ACHN (cell line): ENCODE measurements around the gene FHIT.

Experiments used
- DNase-seq: peaks from one replicate; pipeline ENCODE4 v3.0.0-alpha.2; 2015
- in situ Hi-C: cut with HindIII; loops from 2 replicates; pipeline ENCODE4 v1.10.0; 2017; ENCODE audit warnings: low sequenced_read_pairs, low pct_ligation_motif_present, low pct_unique_long_range_greater_than_20kb

Gene FHIT

GRCh38 chr3:60158035-60158434, 1093.2 kb downstream of the FHIT start:
- no peak for DNase-seq
- in situ Hi-C loops, result no loop called here

- in situ Hi-C loops, result no loop called here
- no peak for DNase-seq
Measured at GRCh38 chr3:60154011-60154410, 1097.2 kb downstream of the FHIT start.

DNA sequence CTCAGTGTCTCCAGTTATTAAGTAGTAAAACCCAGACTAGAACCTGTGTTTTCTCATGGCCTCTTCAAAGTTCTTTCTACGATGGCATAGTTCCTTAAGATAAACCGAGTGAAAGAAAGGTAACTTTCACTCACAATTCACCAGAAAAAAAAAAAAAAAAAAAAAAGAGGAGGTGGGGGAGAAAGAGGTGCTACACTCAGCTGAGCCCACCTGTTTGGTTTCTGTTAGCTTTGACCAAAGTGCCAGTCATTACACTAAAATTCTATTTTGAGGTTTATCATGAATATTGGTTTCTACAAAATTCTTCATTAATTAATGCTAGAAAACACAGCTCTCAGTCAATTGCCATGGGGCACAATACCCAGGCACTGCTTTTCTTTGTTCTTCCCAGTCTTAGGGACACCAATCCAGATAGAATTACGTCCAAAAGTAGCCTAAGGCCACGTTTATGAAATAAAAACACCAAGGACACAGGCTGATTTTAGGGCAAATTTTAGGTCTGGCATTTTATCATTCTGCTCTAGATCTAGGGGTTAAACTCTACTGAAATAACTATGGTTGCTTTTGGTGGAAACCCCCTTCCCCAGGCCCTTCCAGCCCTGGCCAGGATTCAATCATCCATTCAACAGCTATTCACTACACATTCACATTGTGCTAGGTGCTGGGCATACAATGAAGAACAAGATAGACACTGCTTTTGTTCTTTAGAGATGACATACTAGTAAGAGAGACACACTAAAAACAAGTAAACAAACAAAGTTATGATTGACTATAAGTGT, 1097.8 kb downstream of the FHIT start:
- in situ Hi-C loops, result no loop called here

GRCh38 chr3:60149501-60149900, 1101.8 kb downstream of the FHIT start:
- DNase-seq, result no peak
- in situ Hi-C loops, result no loop called here

More for the DNA sequence above, 1097.8 kb downstream of the FHIT start:
- DNase-seq, result no peak

DNA sequence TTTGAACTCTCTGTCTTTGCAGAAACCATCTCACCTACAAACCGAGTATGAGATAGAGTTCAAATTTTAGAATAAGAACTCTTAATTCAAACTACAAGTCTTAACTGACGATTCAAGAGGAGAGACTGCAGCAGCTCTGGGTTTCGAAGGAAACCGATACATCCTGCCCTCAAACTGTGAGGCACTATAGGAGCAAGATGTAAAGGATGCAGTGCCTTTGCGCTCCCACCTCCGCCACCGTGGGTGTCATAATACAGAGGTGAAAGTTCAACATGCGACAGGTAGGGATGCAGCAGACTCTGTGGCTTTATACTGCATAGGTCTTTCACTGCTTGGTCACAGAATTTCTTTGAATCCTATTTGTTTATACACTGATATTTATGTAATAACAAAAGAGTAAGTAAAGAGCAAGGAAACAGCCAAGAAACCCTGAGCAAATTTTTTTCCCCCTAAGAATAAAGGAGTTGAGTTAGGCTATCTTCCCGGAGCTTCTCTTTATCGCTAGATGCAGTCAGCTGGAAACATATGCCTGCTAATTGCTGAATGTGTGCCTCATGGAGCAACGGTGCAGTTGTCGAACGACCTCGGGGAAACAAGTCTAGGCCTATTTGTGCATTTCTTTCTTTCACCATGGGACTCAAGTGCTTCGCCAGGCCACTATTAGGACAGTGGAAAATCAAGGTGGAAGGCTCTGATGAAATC, 1103.9 kb downstream of the FHIT start:
- DNase-seq, result no peak
- in situ Hi-C loops, result no loop called here

GRCh38 chr3:60146121-60146520, 1105.1 kb downstream of the FHIT start:
- DNase-seq, result no peak
- in situ Hi-C loops, result no loop called here

DNA sequence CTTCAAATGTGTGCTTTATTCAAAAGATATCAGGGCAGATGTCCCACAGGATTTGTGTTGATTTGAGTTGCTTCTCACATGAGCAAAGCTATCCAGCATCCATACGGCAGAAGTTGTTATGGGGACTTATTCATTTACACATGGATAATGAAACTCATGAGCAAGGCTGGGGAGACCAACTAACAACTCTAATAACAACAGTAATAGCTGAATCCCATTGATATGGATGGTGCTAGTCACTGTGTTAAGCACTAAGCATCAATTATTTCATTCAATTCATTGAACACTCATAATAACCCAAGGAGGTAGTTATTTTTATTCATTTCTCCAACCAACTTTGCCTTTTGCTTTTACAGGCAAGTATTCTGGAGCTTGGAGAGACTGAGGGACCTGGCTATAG, 1107.2 kb downstream of the FHIT start:
- in situ Hi-C loops, result no loop called here
- DNase-seq, result no peak

DNA sequence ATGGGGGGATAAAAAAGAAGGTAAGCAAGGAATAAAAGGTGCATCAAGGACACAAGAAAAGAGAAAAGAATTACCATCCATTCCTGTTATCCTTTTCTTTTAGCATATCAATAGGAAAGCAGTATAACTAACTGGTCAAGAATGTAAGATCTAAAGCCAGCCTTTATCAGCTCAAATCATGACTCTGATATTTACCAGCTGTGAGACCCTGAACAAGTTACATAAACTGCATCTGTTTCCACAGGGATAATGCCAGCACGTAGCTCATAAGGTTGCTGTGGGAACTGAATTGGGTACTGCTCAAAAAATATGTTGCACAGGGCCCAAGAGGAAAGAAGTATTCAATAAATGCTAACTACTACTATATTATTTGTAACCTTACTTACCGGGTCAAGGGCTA, 1109.2 kb downstream of the FHIT start:
- in situ Hi-C loops, result no loop called here
- no peak for DNase-seq

GRCh38 chr3:60140160-60140559, 1111.1 kb downstream of the FHIT start:
- in situ Hi-C loops, result no loop called here
- DNase-seq, result no peak

GRCh38 chr3:60136601-60137000, 1114.7 kb downstream of the FHIT start:
- no peak for DNase-seq
- in situ Hi-C loops, result no loop called here

- DNase-seq, result no peak
- in situ Hi-C loops, result no loop called here
Measured at GRCh38 chr3:60135474-60135873, 1115.8 kb downstream of the FHIT start.

DNA sequence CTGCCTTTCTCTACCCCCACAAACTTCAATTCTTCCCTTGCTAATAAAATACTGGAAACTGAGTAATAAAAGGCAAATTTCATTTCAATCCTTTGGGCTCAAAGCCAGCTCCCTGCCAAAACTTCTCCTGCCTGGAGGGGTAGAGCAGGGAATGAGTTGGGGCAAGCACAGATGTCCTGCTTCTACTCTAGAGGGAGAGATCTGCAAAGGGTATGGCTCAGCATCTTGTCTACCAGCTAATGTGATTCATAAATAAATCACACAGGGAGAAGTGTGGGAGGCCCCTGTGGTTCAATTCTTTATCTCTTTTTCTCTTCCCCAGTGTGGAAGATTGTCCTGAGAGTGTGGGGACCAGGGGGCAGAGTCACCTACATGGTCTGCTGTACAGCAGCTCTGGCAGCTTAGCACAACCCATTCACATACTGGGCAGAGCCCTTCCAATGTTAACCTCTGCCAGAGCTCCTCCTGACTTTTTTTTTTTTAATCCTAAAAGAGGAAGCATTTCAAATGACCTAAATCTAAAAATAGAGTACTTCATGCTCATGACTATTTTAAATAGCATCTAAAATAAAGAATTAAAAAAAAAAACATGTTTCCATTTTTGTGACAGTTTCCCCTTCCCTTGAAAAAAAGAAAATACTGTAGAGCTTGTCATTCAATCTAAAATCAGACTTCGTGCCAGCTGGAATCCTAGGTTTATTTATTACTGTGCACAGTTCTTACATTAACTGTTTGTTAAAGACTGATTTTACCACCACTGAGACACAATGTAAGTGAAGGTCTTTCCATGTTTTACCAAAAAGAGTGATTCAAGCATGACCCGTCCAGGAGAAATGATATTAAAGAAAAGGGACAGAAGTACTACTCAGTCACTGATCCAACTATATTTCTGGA, 1117.7 kb downstream of the FHIT start:
- no peak for DNase-seq
- in situ Hi-C loops, result no loop called here

DNA sequence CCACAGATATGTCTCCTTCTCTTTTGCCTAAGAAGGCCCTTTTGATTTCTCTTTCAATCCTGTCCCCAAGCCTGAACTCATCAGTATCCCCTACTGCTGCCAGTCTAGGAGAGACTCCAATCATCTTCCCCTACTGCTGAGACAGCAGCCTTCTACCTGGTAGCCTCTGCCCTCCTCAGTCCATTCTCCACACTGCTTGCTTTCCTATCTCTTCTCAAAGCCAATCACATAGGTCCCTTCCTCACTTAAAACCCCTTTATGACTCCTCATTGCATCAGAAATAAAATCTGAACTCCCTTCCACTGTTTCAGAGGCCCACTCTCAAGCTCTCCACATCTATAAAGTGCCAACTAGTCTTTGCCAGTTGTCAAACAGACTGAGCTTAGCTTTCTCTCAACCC, 1119.6 kb downstream of the FHIT start:
- no peak for DNase-seq
- in situ Hi-C loops, result no loop called here

- DNase-seq, result no peak
- in situ Hi-C loops, result no loop called here
Measured at GRCh38 chr3:60126511-60127304, 1124.5 kb downstream of the FHIT start.

DNA sequence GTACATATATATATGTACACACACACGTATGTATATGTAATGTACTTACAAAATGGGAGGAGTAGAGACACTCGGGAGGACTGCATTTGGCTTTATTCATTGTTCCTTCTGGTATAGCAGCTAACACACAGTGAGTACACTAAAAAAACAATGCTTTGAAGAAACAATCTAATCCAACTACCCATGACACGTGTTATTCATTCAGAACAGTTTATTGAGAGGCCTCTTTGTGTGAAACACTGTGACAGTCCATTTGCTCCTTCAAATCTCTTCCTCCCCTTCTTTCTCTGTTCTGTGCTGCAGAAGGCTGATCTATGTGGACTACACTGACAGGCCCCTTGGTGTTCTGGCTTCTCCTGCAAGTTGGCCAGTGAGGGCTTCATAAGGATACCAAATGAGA, 1125.6 kb downstream of the FHIT start:
- in situ Hi-C loops, result no loop called here
- no peak for DNase-seq

- in situ Hi-C loops, result no loop called here
- DNase-seq, result no peak
Measured at GRCh38 chr3:60120245-60120644, 1131.0 kb downstream of the FHIT start.

DNA sequence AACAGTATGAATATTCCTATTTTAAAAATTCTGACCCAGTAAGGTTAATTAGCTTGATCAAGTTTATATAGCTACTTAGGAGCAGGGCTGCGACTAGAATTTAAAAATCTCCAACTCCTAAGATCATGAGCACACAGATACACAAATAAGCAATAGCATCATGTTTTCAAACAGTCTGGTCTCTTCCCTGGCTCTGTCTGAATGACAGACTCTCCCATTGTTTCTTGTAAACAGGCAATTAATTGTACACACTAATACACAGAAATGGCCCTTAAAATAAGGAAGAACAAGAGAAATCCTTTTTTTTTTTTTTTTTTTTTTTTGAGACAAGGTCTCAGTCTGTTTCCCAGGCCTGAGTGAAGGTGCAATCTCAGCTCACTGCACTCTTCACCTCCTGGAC, 1137.1 kb downstream of the FHIT start:
- in situ Hi-C loops, result no loop called here
- no peak for DNase-seq

DNA sequence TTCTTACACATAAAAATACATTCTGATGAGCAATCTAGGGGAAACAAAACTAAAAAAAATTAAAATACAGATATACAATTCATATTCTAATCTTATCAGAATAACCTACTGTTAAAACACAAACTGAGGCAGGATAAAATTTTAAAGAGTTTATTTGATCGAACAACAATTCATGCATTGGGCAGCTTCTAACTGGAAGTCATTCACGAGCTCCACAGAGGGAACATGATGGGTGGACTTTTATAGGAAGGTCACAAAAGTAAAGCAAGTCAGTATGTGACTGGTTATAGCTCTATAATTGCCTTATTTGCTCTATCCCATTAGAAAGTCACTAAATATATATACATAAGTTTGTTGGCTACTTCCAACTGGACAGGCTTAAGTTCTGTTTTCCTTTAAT, 1144.0 kb downstream of the FHIT start:
- DNase-seq, result no peak
- in situ Hi-C loops, result no loop called here

- in situ Hi-C loops, result no loop called here
- DNase-seq, result no peak
Measured at GRCh38 chr3:60102154-60102553, 1149.1 kb downstream of the FHIT start.
